Activated naive CD8-positive, alpha-beta T cell treated with anti-CD3 and anti-CD28 coated beads for 36 hours (primary cell): Measurements from ENCODE around the gene APOL2. TPM values are rescaled to one million over a fixed set of nuclear protein-coding genes. Genes with fewer than 3 reads are reported as not detected.
"Not testable (repeated sequence)": the region's sequence is repeated elsewhere in the genome, so short reads cannot be mapped to it uniquely, and the experiment has no call there.

Source experiments
- DNase-seq: peaks from one replicate; pipeline ENCODE4 v3.0.0; 2021
- H3K27ac Mint-ChIP-seq: one replicate; pipeline ENCODE4 v1.8.0; 2022; ENCODE audit warnings: mild to moderate bottlenecking, moderate library complexity, mixed read lengths
- H3K27me3 Mint-ChIP-seq: one replicate; pipeline ENCODE4 v1.8.0; 2022; ENCODE audit warnings: mild to moderate bottlenecking, mixed read lengths
- H3K36me3 Mint-ChIP-seq: one replicate; pipeline ENCODE4 v1.8.0; 2021; ENCODE audit warnings: mild to moderate bottlenecking, mixed read lengths
- H3K4me1 Mint-ChIP-seq: one replicate; pipeline ENCODE4 v1.8.0; 2021; ENCODE audit warnings: mixed read lengths
- H3K4me3 Mint-ChIP-seq: one replicate; pipeline ENCODE4 v1.8.0; 2022; ENCODE audit warnings: mild to moderate bottlenecking, moderate library complexity, mixed read lengths
- H3K9me3 Mint-ChIP-seq: one replicate; pipeline ENCODE4 v1.8.0; 2022; ENCODE audit warnings: mixed read lengths
- total RNA-seq, 2 experiments: library from RNA; stranded (reverse); gene quantifications; one replicate each; pipeline ENCODE4 v1.2.3, GENCODE V29; 2021

Gene APOL2
- total RNA-seq, 2 experiments from 2014 or later: 54.3 to 57.0 TPM

GRCh38 chr22:36194971-36195370, 44.4 kb downstream of the APOL2 start:
- H3K4me1 Mint-ChIP-seq: peaks cover 26% of the 10 kb centered on the region
- H3K27me3 Mint-ChIP-seq: no peaks in the 10 kb centered on the region
- no peak overlapping the region for H3K27ac Mint-ChIP-seq
- H3K36me3 Mint-ChIP-seq: no peaks in the 10 kb centered on the region
- no peak overlapping the region for H3K4me3 Mint-ChIP-seq
- DNase-seq: peak; percentile 30
- H3K9me3 Mint-ChIP-seq: no peaks in the 10 kb centered on the region

- H3K27ac Mint-ChIP-seq: no peak overlapping the region
- DNase-seq: no peak
- no peaks in the 10 kb centered on the region for H3K36me3 Mint-ChIP-seq
These were observed 44.9 kb downstream of the APOL2 start for GRCh38 chr22:36194385-36194784.

GRCh38 chr22:36193577-36193976, 45.8 kb downstream of the APOL2 start:
- DNase-seq: no peak
- Mint-ChIP-seq H3K4me3 (no peak overlapping the region), H3K27me3 (no peaks in the 10 kb centered on the region), H3K4me1 (peaks cover 26% of the 10 kb centered on the region), H3K36me3 (no peaks in the 10 kb centered on the region), H3K27ac (no peak overlapping the region), H3K9me3 (no peaks in the 10 kb centered on the region)

More at GRCh38 chr22:36194385-36194784, 44.9 kb downstream of the APOL2 start:
- no peaks in the 10 kb centered on the region for H3K9me3 Mint-ChIP-seq
- H3K4me1 Mint-ChIP-seq: peaks cover 26% of the 10 kb centered on the region
- H3K27me3 Mint-ChIP-seq: no peaks in the 10 kb centered on the region
- H3K4me3 Mint-ChIP-seq: no peak overlapping the region

- no peaks in the 10 kb centered on the region for H3K27me3 Mint-ChIP-seq
- DNase-seq: no peak
- no peaks in the 10 kb centered on the region for H3K9me3 Mint-ChIP-seq
- peaks cover 22% of the 10 kb centered on the region for H3K4me1 Mint-ChIP-seq
- no peak overlapping the region for H3K4me3 Mint-ChIP-seq
- H3K36me3 Mint-ChIP-seq: no peaks in the 10 kb centered on the region
- no peak overlapping the region for H3K27ac Mint-ChIP-seq
These were observed 46.2 kb downstream of the APOL2 start for GRCh38 chr22:36193171-36193570.

DNA sequence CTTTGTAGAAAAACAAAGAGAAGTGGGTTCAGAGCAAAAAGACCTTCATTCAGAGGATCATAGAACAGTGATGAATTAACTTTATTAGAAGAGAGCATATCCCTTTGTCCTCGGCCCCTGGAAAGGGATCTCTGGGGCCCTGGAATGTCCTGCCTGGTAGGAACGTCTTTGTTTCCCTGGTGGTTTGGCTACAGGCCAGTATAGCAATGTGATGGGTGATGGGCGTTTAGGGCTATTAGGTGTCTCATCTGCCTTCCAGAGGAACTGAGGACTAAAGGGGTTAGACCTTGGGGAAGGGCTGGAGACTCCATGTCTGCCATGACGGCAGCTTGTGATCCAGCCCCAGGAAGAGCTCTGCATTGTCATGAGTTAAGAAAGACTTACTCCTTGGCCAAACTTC, 46.8 kb downstream of the APOL2 start:
- Mint-ChIP-seq H3K27me3 (no peaks in the 10 kb centered on the region), H3K27ac (no peak overlapping the region)

GRCh38 chr22:36191106-36191836, 48.1 kb downstream of the APOL2 start:
- Mint-ChIP-seq H3K27me3 (no peaks in the 10 kb centered on the region), H3K27ac (no peak overlapping the region), H3K4me1 (peaks cover 6% of the 10 kb centered on the region), H3K9me3 (no peaks in the 10 kb centered on the region), H3K36me3 (no peaks in the 10 kb centered on the region), H3K4me3 (no peak overlapping the region)
- no peak for DNase-seq

More for the DNA sequence above, 46.8 kb downstream of the APOL2 start:
- Mint-ChIP-seq H3K4me1 (peaks cover 16% of the 10 kb centered on the region), H3K9me3 (no peaks in the 10 kb centered on the region), H3K4me3 (no peak overlapping the region), H3K36me3 (no peaks in the 10 kb centered on the region)
- DNase-seq: no peak

DNA sequence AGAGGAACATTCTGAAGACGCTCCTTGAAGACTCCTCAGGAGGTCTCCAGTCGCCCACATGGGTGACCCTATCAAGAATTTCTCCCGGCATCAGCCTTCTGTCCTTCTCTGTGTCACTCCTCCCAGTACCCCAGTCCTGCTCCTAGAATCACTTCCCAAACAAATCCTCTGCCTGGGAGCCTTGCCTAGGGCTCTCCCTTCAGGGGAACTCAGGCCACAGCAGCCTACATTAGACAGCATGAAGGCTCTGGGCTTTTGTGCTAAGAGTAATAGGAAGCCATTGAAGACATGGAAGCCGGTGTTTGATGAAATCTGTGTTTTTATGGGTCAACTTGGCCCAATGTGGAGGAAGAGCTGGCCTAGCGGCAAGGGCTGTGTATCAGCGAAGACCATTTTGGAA, 51.5 kb downstream of the APOL2 start:
- H3K4me1 Mint-ChIP-seq, H3K27ac Mint-ChIP-seq, H3K27me3 Mint-ChIP-seq, H3K4me3 Mint-ChIP-seq, H3K36me3 Mint-ChIP-seq, H3K9me3 Mint-ChIP-seq, DNase-seq: not testable (repeated sequence)

GRCh38 chr22:36185828-36186624, 53.3 kb downstream of the APOL2 start:
- Mint-ChIP-seq H3K9me3 (no peaks in the 10 kb centered on the region), H3K27me3 (no peaks in the 10 kb centered on the region), H3K4me1 (no peaks in the 10 kb centered on the region), H3K4me3 (no peak overlapping the region), H3K36me3 (no peaks in the 10 kb centered on the region), H3K27ac (no peak overlapping the region)
- no peak for DNase-seq

- Mint-ChIP-seq H3K4me1 (peaks cover 7% of the 10 kb centered on the region), H3K4me3 (no peak overlapping the region), H3K27ac (no peak overlapping the region), H3K27me3 (no peaks in the 10 kb centered on the region), H3K36me3 (no peaks in the 10 kb centered on the region), H3K9me3 (no peaks in the 10 kb centered on the region)
- DNase-seq: no peak
These were observed 54.8 kb downstream of the APOL2 start for GRCh38 chr22:36184433-36185025.

DNA sequence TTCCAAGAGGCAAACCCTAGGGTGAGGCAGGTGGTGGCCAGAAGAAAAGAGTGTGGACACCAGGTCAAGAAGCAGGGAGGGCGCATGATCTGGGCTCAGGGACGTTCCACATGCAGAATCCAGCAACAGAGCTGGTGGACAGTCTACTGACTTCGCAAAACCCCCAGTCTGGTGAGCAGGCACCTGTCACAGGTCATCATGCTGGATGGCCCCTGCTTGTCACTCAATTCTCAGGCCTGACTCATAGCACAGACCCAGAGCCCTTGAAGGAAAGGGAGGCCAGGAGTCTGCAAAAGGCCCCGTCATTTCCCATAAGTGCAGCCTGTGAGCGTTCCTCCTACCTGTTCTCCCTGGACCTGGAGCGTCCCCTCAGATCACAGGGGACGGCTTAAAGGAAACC, 55.9 kb downstream of the APOL2 start:
- Mint-ChIP-seq H3K9me3 (no peaks in the 10 kb centered on the region), H3K4me3 (no peak overlapping the region), H3K4me1 (peaks cover 7% of the 10 kb centered on the region), H3K27me3 (no peaks in the 10 kb centered on the region), H3K27ac (no peak overlapping the region), H3K36me3 (no peaks in the 10 kb centered on the region)
- DNase-seq: no peak

DNA sequence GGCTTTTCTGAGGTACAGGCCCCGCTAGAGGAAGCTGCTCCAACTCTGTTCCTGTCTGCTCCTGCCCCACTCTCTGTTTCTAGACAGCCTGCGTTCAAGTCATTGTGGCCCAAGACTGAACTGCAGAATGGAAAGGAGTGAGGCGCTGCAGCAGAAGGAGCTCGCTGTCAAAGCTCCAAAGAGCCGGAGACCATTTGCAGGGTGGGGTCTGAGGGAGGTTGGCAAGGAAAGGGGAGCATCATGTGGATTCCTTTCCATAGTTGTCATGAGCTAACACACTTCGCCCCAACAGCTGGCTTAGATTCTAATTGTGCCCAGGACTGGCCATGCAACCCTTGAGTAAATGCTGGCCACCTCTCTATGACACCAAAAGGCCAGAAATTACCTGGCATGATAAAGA, 56.5 kb downstream of the APOL2 start:
- no peak for DNase-seq
- H3K9me3 Mint-ChIP-seq: no peaks in the 10 kb centered on the region
- H3K4me1 Mint-ChIP-seq: peaks cover 7% of the 10 kb centered on the region
- no peaks in the 10 kb centered on the region for H3K36me3 Mint-ChIP-seq
- no peak overlapping the region for H3K4me3 Mint-ChIP-seq
- H3K27ac Mint-ChIP-seq: no peak overlapping the region
- no peaks in the 10 kb centered on the region for H3K27me3 Mint-ChIP-seq

GRCh38 chr22:36182056-36182455, 57.3 kb downstream of the APOL2 start:
- Mint-ChIP-seq H3K9me3 (peaks cover under 1% of the 10 kb centered on the region), H3K4me1 (peaks cover 9% of the 10 kb centered on the region), H3K27me3 (no peaks in the 10 kb centered on the region), H3K27ac (no peak overlapping the region), H3K4me3 (no peak overlapping the region), H3K36me3 (peaks cover under 1% of the 10 kb centered on the region)
- DNase-seq: no peak

- no peak overlapping the region for H3K4me3 Mint-ChIP-seq
- no peaks in the 10 kb centered on the region for H3K27me3 Mint-ChIP-seq
- peaks cover 2% of the 10 kb centered on the region for H3K36me3 Mint-ChIP-seq
- peaks cover 3% of the 10 kb centered on the region for H3K9me3 Mint-ChIP-seq
- no peak for DNase-seq
- H3K4me1 Mint-ChIP-seq: peaks cover 9% of the 10 kb centered on the region
- H3K27ac Mint-ChIP-seq: no peak overlapping the region
These were observed 58.4 kb downstream of the APOL2 start for GRCh38 chr22:36180928-36181327.

- Mint-ChIP-seq H3K27me3 (no peaks in the 10 kb centered on the region), H3K36me3 (peaks cover 2% of the 10 kb centered on the region), H3K27ac (no peak overlapping the region), H3K4me3 (no peak overlapping the region), H3K4me1 (peaks cover 9% of the 10 kb centered on the region), H3K9me3 (peaks cover 3% of the 10 kb centered on the region)
- peak; percentile 81 for DNase-seq
These were observed 59.1 kb downstream of the APOL2 start for GRCh38 chr22:36180038-36180880.

DNA sequence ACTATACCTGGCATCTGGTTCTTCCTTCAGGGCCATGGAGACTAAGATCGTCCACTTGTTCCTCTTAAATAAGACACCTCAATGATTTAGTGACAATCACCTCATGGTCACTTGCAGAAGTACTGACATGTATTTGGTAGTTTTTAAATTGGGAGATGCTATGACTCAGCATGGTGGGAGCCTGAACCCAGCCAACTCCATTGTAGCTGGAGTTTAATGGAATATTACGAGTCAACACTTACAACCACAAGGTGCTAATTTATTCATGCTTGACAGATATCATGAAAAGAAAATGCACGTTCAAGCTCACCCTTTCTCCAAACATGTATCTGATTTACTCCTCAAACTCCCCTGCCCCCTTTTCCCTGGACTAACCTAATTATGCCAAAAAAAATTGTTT, 62.2 kb downstream of the APOL2 start:
- H3K36me3 Mint-ChIP-seq: peaks cover 2% of the 10 kb centered on the region
- no peak for DNase-seq
- H3K9me3 Mint-ChIP-seq: peaks cover 3% of the 10 kb centered on the region
- H3K4me1 Mint-ChIP-seq: peaks cover 9% of the 10 kb centered on the region
- no peak overlapping the region for H3K27ac Mint-ChIP-seq
- no peaks in the 10 kb centered on the region for H3K27me3 Mint-ChIP-seq
- H3K4me3 Mint-ChIP-seq: no peak overlapping the region
